Stomach (tissue), 9 donors: ENCODE measurements around the gene TSGA10. TPM values are rescaled to one million over a fixed set of nuclear protein-coding genes. Genes with fewer than 3 reads are reported as not detected.
A peak's percentile ranks its signal among the peaks of the same experiment; 100 is the strongest.
"Not testable (repeated sequence)": the region's sequence is repeated elsewhere in the genome, so short reads cannot be mapped to it uniquely, and the experiment has no call there.

Source experiments
- DNase-seq, 2 donors: peaks; one replicate each; pipeline versions ENCODE4 v3.0.0 to v3.0.0-alpha.2; 2013 to 2019
- H3K27ac ChIP-seq, 5 donors: fragments of 200-600 bp in 4 of 5; sonication (generic) in 4 of 5; one replicate each; pipeline ENCODE4 v1.5.1; 2013 to 2019; ENCODE audit warnings: mild to moderate bottlenecking in 1 of 5, moderate library complexity in 1 of 5
- H3K27me3 ChIP-seq, 3 donors: fragments of 200-600 bp; sonication (generic); one replicate each; pipeline ENCODE4 v1.5.1; 2017 to 2019; ENCODE audit warnings: mixed run types in 1 of 3
- H3K36me3 ChIP-seq, 4 donors: fragments of 200-600 bp; sonication (generic); 1 replicate in 3 of 4; 2 replicates in 1 of 4; pipeline ENCODE4 v1.5.1; 2016 to 2019
- H3K4me1 ChIP-seq, 4 donors: fragments of 200-600 bp; sonication (generic); one replicate each; pipeline ENCODE4 v1.5.1; 2016 to 2019
- H3K4me3 ChIP-seq, 4 donors: fragments of 200-600 bp; sonication (generic) in 3 of 4; one replicate each; pipeline ENCODE4 v1.5.1; 2016 to 2019; ENCODE audit warnings: mild to moderate bottlenecking in 1 of 4
- H3K9me3 ChIP-seq, 4 donors: fragments of 200-600 bp; sonication (generic); one replicate each; pipeline ENCODE4 v1.5.1; 2016 to 2019
- EP300 ChIP-seq: sonication (generic); formaldehyde crosslinking; IDR thresholded peaks from one replicate; pipeline ENCODE4 v1.6.1; 2017; ENCODE audit warnings: antibody characterized with exemption
- POLR2A ChIP-seq, 4 donors: fragments of 450-650 bp; IDR thresholded peaks; one replicate each; pipeline ENCODE4 v1.6.1; 2016; ENCODE audit warnings: antibody characterized with exemption in 4 of 4, control low read depth in 2 of 4, mild to moderate bottlenecking in 1 of 4, moderate library complexity in 1 of 4
- POLR2AphosphoS5 ChIP-seq, 3 donors: sonication (generic); formaldehyde crosslinking; IDR thresholded peaks; one replicate each; pipeline ENCODE4 v1.6.1; 2016; ENCODE audit warnings: antibody characterized with exemption in 3 of 3
- WGBS, 5 donors: extraction: QIAGEN DNeasy Blood & Tissue Kit in 3 of 5; methylation state at CpG; one replicate each; pipeline versions ENCODE4 v1.1.5 to v1.1.7; 2013 to 2018; 5-methylcytosine and 5-hydroxymethylcytosine counted together
- intact Hi-C: fragments of 100-400 bp; cut with DNase I; formaldehyde crosslinking; loops from one replicate; pipeline ENCODE4 v1.15.1; 2023; ENCODE audit warnings: low total_unique reads
- polyA plus RNA-seq, 3 donors: library from polyadenylated mRNA; stranded (reverse); fragments of 200-250 nt; gene quantifications; one replicate each; pipeline ENCODE4 v1.2.3, GENCODE V29; 2013
- total RNA-seq, 5 donors: library from RNA; depleted of rRNA; stranded (reverse); fragments of >200 nt; gene quantifications; one replicate each; pipeline versions ENCODE4 v1.1.0 to v1.2.3, GENCODE V29; 2014 to 2016
- TF ChIP-seq, protein P1 (sequence below), 7 experiments: fragments of 450-650 bp in 4 of 7; fragments of 200-600 bp in 3 of 7; sonication (generic) in 3 of 7; IDR thresholded peaks; one replicate each; pipeline ENCODE4 v1.5.1; 2016 to 2019; ENCODE audit warnings: antibody characterized with exemption in 7 of 7, control low read depth in 2 of 7, mild to moderate bottlenecking in 1 of 7
- donor health status: healthy with polysubstance abuse.
- donor health status: Bipolar disorder and iron deficiency.
- donor health status: healthy.

Gene TSGA10
- total and polyA plus RNA-seq, 8 donors, result 1.3 to 19.3 (median 5.4) TPM

DNA sequence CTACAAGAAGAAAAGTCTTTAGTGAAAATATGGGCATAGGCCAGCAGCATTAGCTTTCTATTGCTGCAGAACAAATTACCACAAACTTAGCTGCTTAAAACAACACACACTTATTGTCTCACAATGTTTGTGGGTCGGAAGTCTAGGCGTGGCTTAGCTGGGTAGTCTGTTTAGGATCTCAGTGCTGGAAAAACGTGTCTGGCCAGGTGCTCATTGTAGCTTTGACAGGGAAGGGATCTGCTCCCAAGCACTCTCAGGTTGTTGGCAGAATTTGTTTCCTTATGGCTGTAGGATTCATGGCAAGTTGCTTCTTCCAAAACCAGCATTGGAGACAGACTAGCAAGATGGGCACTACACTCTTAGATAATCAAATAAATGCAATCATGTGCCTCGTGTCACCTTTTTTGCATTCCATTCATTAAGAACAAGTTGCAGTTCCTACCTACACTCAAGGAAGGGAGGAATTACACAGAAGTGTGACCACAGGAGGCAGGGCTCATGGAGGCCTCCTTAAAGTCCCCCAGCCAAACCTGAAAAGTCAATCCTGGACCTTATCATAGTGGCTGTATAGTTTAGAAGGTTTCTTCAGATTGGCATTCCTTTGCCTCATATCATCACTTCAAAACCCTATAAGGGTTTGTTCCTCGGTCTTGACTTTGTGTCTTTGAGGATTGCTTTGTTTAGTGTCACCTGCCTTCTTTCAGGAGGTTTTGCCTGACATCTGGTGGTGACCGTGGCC lies 43.5 kb upstream of the TSGA10 start:
- H3K27ac ChIP-seq, result no peak overlapping the region
- intact Hi-C loops, result no loop called here

DNA sequence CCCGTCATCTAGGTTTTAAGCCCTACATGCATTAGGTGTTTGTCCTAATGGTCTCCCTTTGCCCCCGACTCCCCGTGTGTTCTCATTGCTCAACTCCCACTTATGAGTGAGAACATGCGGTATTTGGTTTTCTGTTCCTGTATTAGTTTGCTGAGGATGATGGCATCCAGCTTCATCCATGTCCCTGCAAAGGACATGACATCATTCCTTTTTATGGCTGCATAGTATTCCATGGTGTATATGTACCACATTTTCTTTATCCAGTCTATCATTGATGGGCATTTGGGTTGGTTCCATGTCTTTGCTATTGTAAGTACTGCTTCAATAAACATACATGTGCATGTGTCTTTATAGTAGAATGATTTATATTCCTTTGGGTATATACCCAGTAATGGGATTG lies 37.6 kb upstream of the TSGA10 start:
- 97 to 99% (median 98%) methylated on average over 4 of the region's 4 CpGs for WGBS, 5 donors
- intact Hi-C loops, DNase-seq, H3K4me1 ChIP-seq, H3K4me3 ChIP-seq, H3K27ac ChIP-seq, H3K27me3 ChIP-seq, H3K9me3 ChIP-seq: not testable (repeated sequence)
- peaks cover 27 to 99% (median 96%) of the 10 kb centered on the region in 4 donors for H3K36me3 ChIP-seq

More for the DNA sequence above, 43.5 kb upstream of the TSGA10 start:
- TF ChIP-seq, protein P1, sequence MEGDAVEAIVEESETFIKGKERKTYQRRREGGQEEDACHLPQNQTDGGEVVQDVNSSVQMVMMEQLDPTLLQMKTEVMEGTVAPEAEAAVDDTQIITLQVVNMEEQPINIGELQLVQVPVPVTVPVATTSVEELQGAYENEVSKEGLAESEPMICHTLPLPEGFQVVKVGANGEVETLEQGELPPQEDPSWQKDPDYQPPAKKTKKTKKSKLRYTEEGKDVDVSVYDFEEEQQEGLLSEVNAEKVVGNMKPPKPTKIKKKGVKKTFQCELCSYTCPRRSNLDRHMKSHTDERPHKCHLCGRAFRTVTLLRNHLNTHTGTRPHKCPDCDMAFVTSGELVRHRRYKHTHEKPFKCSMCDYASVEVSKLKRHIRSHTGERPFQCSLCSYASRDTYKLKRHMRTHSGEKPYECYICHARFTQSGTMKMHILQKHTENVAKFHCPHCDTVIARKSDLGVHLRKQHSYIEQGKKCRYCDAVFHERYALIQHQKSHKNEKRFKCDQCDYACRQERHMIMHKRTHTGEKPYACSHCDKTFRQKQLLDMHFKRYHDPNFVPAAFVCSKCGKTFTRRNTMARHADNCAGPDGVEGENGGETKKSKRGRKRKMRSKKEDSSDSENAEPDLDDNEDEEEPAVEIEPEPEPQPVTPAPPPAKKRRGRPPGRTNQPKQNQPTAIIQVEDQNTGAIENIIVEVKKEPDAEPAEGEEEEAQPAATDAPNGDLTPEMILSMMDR (IDR thresholded peaks at IDR 0.05), result no peak
- TF ChIP-seq POLR2A (IDR thresholded peaks at IDR 0.05) (no peak), EP300 (no peak), POLR2AphosphoS5 (IDR thresholded peaks at IDR 0.05) (no peak)
- no peaks in the 10 kb centered on the region for H3K9me3 ChIP-seq
- no peaks in the 10 kb centered on the region for H3K27me3 ChIP-seq
- no peak overlapping the region for H3K4me3 ChIP-seq
- 61 to 75% (median 72%) methylated on average over 6 of the region's 6 CpGs for WGBS, 5 donors
- H3K36me3 ChIP-seq, result peaks cover 25 to 57% (median 51%) of the 10 kb centered on the region in 4 donors
- peak in 1 of 2 donors; percentile 46 for DNase-seq
- H3K4me1 ChIP-seq, result no peaks in the 10 kb centered on the region

DNA sequence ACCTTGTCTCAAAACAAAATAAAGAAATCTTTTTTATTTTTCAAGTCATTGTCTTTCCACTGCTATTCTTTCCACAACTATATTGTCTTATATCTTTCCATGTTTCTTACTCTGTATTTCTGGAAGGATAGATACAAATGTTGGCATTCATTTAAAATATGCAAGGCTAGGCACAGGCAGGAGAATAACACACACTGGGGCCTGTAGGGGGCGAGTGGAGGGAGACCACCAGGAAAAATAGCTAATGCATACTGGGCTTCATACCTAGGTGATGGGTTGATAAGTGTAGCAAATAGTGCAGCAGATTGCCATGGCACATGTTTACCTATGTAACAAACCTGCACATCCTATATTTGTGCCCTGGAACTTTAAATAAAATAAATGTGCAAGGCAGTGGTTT lies 35.8 kb upstream of the TSGA10 start:
- Histone ChIP-seq H3K27me3 (no peaks in the 10 kb centered on the region), H3K36me3 (peaks cover 14 to 89% (median 86%) of the 10 kb centered on the region in 4 donors), H3K27ac (no peak overlapping the region), H3K4me1 (peaks cover 0 to 2% (median under 1%) of the 10 kb centered on the region in 4 donors), H3K4me3 (no peak overlapping the region), H3K9me3 (no peaks in the 10 kb centered on the region)
- no peak for DNase-seq
- 85 to 87% (median 86%) methylated on average over 1 of the region's 1 CpG for WGBS, 5 donors
- intact Hi-C loops, result no loop called here
- TF ChIP-seq POLR2A (IDR thresholded peaks at IDR 0.05) (no peak), EP300 (no peak), POLR2AphosphoS5 (IDR thresholded peaks at IDR 0.05) (no peak)
- TF ChIP-seq, protein P1 (IDR thresholded peaks at IDR 0.05), result no peak

DNA sequence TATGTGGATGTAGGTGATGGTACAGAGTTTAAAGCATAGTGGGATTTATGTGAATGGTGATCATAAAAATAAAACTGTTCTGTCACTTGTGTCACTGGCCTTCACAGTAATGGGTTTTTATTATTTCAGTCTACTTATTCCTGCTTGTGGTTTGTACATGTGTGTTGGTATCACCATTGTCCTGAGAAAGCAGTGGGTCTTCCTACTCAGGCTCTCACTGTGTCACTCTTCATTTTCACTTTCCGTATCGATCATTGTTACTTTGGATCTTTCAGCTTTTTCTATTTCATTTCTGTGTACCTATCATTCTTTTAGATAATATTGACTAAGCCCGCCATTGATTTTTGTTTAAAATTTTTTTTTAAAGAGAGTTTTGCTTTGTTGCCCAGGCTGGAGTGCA lies 33.6 kb upstream of the TSGA10 start:
- no peaks in the 10 kb centered on the region for H3K27me3 ChIP-seq
- no peak overlapping the region for H3K27ac ChIP-seq
- WGBS, 5 donors, result 93 to 98% (median 96%) methylated on average over 3 of the region's 3 CpGs
- intact Hi-C loops, result loop anchor here (10.0 kb wide), 1 partner anchor 146 kb away; the partner anchor contains the start of genes EIF5B and TXNDC9
- no peak for TF ChIP-seq EP300
- no peak for TF ChIP-seq POLR2A (IDR thresholded peaks at IDR 0.05)
- TF ChIP-seq POLR2AphosphoS5 (IDR thresholded peaks at IDR 0.05), result no peak
- TF ChIP-seq, protein P1 (IDR thresholded peaks at IDR 0.05), result no peak
- no peak for DNase-seq
- no peaks in the 10 kb centered on the region for H3K9me3 ChIP-seq
- peaks cover 0 to 19% (median 7%) of the 10 kb centered on the region in 4 donors for H3K4me1 ChIP-seq
- H3K36me3 ChIP-seq, result peaks cover 10 to 67% (median 65%) of the 10 kb centered on the region in 4 donors
- no peak overlapping the region for H3K4me3 ChIP-seq

DNA sequence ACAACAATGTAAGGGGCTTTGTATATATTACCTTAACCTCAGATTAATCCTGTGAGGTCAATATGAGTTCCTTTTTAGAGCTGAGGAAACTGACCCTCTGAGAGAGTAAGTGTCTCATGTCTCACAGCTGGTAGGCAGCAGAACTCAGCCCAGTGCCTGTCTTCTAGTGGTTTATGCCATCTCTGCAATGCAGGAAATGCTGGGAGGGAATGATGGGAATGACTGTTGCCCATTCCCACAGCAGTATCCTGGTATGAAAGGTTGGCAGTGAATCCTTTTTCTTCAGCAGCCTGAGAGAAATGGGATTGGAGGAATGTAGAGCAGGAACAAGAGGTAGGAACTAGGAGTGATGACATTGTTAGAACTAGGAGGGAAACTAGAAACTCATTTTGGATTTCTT lies 32.3 kb upstream of the TSGA10 start:
- Histone ChIP-seq H3K27me3 (no peaks in the 10 kb centered on the region), H3K4me3 (no peak overlapping the region), H3K27ac (no peak overlapping the region), H3K4me1 (peaks cover 6 to 32% (median 21%) of the 10 kb centered on the region in 4 donors), H3K9me3 (no peaks in the 10 kb centered on the region), H3K36me3 (peaks cover 10 to 54% (median 52%) of the 10 kb centered on the region in 4 donors)
- TF ChIP-seq EP300, result no peak
- TF ChIP-seq, protein P1 (IDR thresholded peaks at IDR 0.05), result no peak
- no peak for TF ChIP-seq POLR2A (IDR thresholded peaks at IDR 0.05)
- TF ChIP-seq POLR2AphosphoS5 (IDR thresholded peaks at IDR 0.05), result no peak
- no peak for DNase-seq
- intact Hi-C loops, result loop anchor here (10.0 kb wide), 1 partner anchor 148 kb away; the partner anchor contains the start of genes EIF5B and TXNDC9
